Measurements from ENCODE around the gene ZNF664. TPM values are rescaled to one million over a fixed set of nuclear protein-coding genes. Genes with fewer than 3 reads are reported as not detected.
A peak's percentile ranks its signal among the peaks of the same experiment; 100 is the strongest.

ZNF664 gene
- total and polyA plus RNA-seq, 2 of the 4 experiments (the other 2 are of a cell fraction) = 29.9 to 32.6 TPM

GRCh38 chr12:123990511-123990910 is 17.5 kb downstream of the ZNF664 start:
- Histone ChIP-seq H3K14ac (replicated peaks; ENCODE audit: low read depth, low read length) (no peak overlapping the region), H3K9me1 (ENCODE audit: insufficient read depth, low read length) (peaks cover 15% of the 10 kb centered on the region), H3K36me3 (ENCODE audit: control insufficient read depth, insufficient read depth, low read length) (peaks cover 17% of the 10 kb centered on the region), H3K4me3 (ENCODE audit: insufficient read depth, low read depth, low read length) (no peak overlapping the region), H3K23ac (ENCODE audit: low read depth, low read length) (no peak overlapping the region), H3K9me3 (ENCODE audit: control insufficient read depth, insufficient read depth, low read length) (no peaks in the 10 kb centered on the region), H3K27ac (ENCODE audit: insufficient read depth, low read length) (peak overlapping the region; percentile 11; the same call in 1 of the 2 replicates), H3K4me2 (ENCODE audit: low read depth, low read length) (no peak overlapping the region), H3K18ac (ENCODE audit: low read depth, low read length) (no peak overlapping the region), H3K79me1 (ENCODE audit: low read depth in 1 of 2, low read length in 2 of 2) (peaks cover 37 to 67% of the 10 kb centered on the region in 2 experiments), H4K5ac (ENCODE audit: low read depth, low read length) (no peak overlapping the region), H4K91ac (ENCODE audit: insufficient read depth, low read depth, low read length) (no peak overlapping the region), H2BK20ac (ENCODE audit: low read depth, low read length) (no peak overlapping the region), H4K8ac (ENCODE audit: low read depth in 2 of 2, low read length in 2 of 2) (no peak overlapping the region), H2AFZ (replicated peaks; ENCODE audit: low read length, poor library complexity) (no peak overlapping the region), H2AK5ac (ENCODE audit: low read depth, low read length) (no peak overlapping the region), H4K20me1 (ENCODE audit: insufficient read depth, low read length) (peaks cover 13% of the 10 kb centered on the region; the same call in 1 of the 2 replicates), H3K4me1 (ENCODE audit: control insufficient read depth, insufficient read depth, low read length) (peaks cover 7% of the 10 kb centered on the region), H2BK120ac (ENCODE audit: low read depth, low read length) (no peak overlapping the region), H3K4ac (ENCODE audit: low read depth, low read length) (peak overlapping the region; percentile 17; the same call in 1 of the 2 replicates), H2BK5ac (ENCODE audit: low read depth, low read length, poor library complexity, severe bottlenecking) (no peak overlapping the region), H3K27me3 (ENCODE audit: control insufficient read depth, insufficient read depth, low read length) (no peaks in the 10 kb centered on the region), H3K56ac (ENCODE audit: extremely low read depth, insufficient read depth, low read length) (no peak overlapping the region), H3K9ac (ENCODE audit: low read depth, low read length) (no peak overlapping the region), H2AK9ac (replicated peaks; ENCODE audit: low read depth, low read length, poor library complexity) (no peak overlapping the region), H2BK15ac (ENCODE audit: low read depth, low read length) (no peak overlapping the region)
- dilution Hi-C loops (cut with HindIII; ENCODE audit: low sequenced_read_pairs, unreplicated experiment) (no loop called here), in situ Hi-C loops (cut with MboI; ENCODE audit: low sequenced_read_pairs) (no loop called here), intact Hi-C loops (cut with micrococcal nuclease) (no loop called here)
- 100% methylated on average over 1 of the region's 4 CpGs; no CpG with 5 or more reads in 1 of the 2 experiments for WGBS, 2 experiments (ENCODE audit: extremely low coverage in 2 of 2, insufficient read length in 1 of 2)
- ATAC-seq (ENCODE audit: low read depth) (peak; percentile 52), DNase-seq (peak; percentile 46)
- ChIA-PET POLR2A (ENCODE audit: unreplicated experiment) (no interaction called here), CTCF (no interaction called here)
- TF ChIP-seq NFE2L2 (IDR thresholded peaks at IDR 0.05; ENCODE audit: low read depth, low read length) (no peak), CHD1 (IDR thresholded peaks at IDR 0.05; ENCODE audit: low read depth, low read length) (no peak), RCOR1 (IDR thresholded peaks at IDR 0.05; ENCODE audit: insufficient replicate concordance, low read length) (no peak), CEBPB (IDR thresholded peaks at IDR 0.05; ENCODE audit: low read depth, low read length) (peak; percentile 27; the same call in 1 of the 2 replicates)
- no TSS peak for BruUV-seq (replicated peaks)

Data from IMR-90 (cell line).